T-helper 17 cell (primary cell): ENCODE results near the gene C16orf90. TPM values are rescaled to one million over a fixed set of nuclear protein-coding genes. Genes with fewer than 3 reads are reported as not detected.

Source experiments
- ATAC-seq: fragments of 150-1000 bp; cut with Tn5 transposase; 2 replicates; pipeline ENCODE4 v1.10.0; 2021; ENCODE audit warnings: mild to moderate bottlenecking, moderate library complexity
- DNase-seq, 3 donors: peaks; one replicate each; pipeline versions ENCODE4 v3.0.0 to v3.0.0-alpha.2; 2020 to 2021
- H3K9me3 ChIP-seq: one replicate; pipeline ENCODE4 v1.7.0; 2013; ENCODE audit warnings: low read length, mild to moderate bottlenecking; ENCODE audit not compliant: control insufficient read depth, poor library complexity, severe bottlenecking
- H3K27ac Mint-ChIP-seq: one replicate; pipeline ENCODE4 v1.8.0; 2022; ENCODE audit warnings: mild to moderate bottlenecking, moderate library complexity, mixed read lengths
- H3K27me3 Mint-ChIP-seq: one replicate; pipeline ENCODE4 v1.8.0; 2022; ENCODE audit warnings: mixed read lengths
- H3K36me3 Mint-ChIP-seq: one replicate; pipeline ENCODE4 v1.8.0; 2022; ENCODE audit warnings: low read depth, mixed read lengths
- H3K4me1 Mint-ChIP-seq: one replicate; pipeline ENCODE4 v1.8.0; 2022; ENCODE audit warnings: mild to moderate bottlenecking, mixed read lengths
- H3K4me3 Mint-ChIP-seq: one replicate; pipeline ENCODE4 v1.8.0; 2022; ENCODE audit warnings: mild to moderate bottlenecking, moderate library complexity, mixed read lengths
- total RNA-seq, 4 donors: library from RNA in 2 of 4; stranded (reverse) in 2 of 4; gene quantifications; one replicate each; pipeline ENCODE4 v1.2.3 and lab custom pipeline; 2022 to 2026

Gene C16orf90
- total RNA-seq, 2 donors from 2014 or later = not detected

- Mint-ChIP-seq H3K27ac (no peak overlapping the region), H3K4me3 (no peak overlapping the region), H3K36me3 (peaks cover 12% of the 10 kb centered on the region), H3K27me3 (no peaks in the 10 kb centered on the region), H3K4me1 (peaks cover 15% of the 10 kb centered on the region)
- H3K9me3 ChIP-seq = no peaks in the 10 kb centered on the region
- DNase-seq = no peak
- no peak for ATAC-seq
These were observed 28.0 kb upstream of the C16orf90 start for GRCh38 chr16:3523281-3523680.

- H3K36me3 Mint-ChIP-seq = peaks cover 13% of the 10 kb centered on the region
These were observed 25.6 kb upstream of the C16orf90 start for GRCh38 chr16:3520841-3521240.

GRCh38 chr16:3520413-3520812 lies 25.1 kb upstream of the C16orf90 start:
- ATAC-seq (no peak), DNase-seq (no peak)
- no peaks in the 10 kb centered on the region for H3K27me3 Mint-ChIP-seq
- peaks cover 6% of the 10 kb centered on the region for H3K4me1 Mint-ChIP-seq
- H3K36me3 Mint-ChIP-seq = peaks cover 13% of the 10 kb centered on the region
- H3K4me3 Mint-ChIP-seq = no peak overlapping the region
- no peak overlapping the region for H3K27ac Mint-ChIP-seq
- H3K9me3 ChIP-seq = no peaks in the 10 kb centered on the region

More at GRCh38 chr16:3520841-3521240, 25.6 kb upstream of the C16orf90 start:
- H3K9me3 ChIP-seq = no peaks in the 10 kb centered on the region
- Mint-ChIP-seq H3K27ac (no peak overlapping the region), H3K27me3 (no peaks in the 10 kb centered on the region), H3K4me3 (no peak overlapping the region), H3K4me1 (peaks cover 6% of the 10 kb centered on the region)
- no peak for DNase-seq
- ATAC-seq = no peak

- H3K4me3 Mint-ChIP-seq = no peak overlapping the region
- no peak for ATAC-seq
These were observed 24.3 kb upstream of the C16orf90 start for GRCh38 chr16:3519581-3519980.

GRCh38 chr16:3518986-3519348 lies 23.7 kb upstream of the C16orf90 start:
- H3K4me3 Mint-ChIP-seq = no peak overlapping the region
- H3K36me3 Mint-ChIP-seq = peaks cover 13% of the 10 kb centered on the region
- no peak for ATAC-seq
- DNase-seq = no peak
- H3K27me3 Mint-ChIP-seq = no peaks in the 10 kb centered on the region
- H3K9me3 ChIP-seq = no peaks in the 10 kb centered on the region
- no peak overlapping the region for H3K27ac Mint-ChIP-seq
- peaks cover 6% of the 10 kb centered on the region for H3K4me1 Mint-ChIP-seq

More at GRCh38 chr16:3519581-3519980, 24.3 kb upstream of the C16orf90 start:
- Mint-ChIP-seq H3K27ac (no peak overlapping the region), H3K36me3 (peaks cover 13% of the 10 kb centered on the region), H3K27me3 (no peaks in the 10 kb centered on the region), H3K4me1 (peaks cover 6% of the 10 kb centered on the region)
- DNase-seq = no peak
- no peaks in the 10 kb centered on the region for H3K9me3 ChIP-seq

GRCh38 chr16:3518292-3518985 lies 23.1 kb upstream of the C16orf90 start:
- Mint-ChIP-seq H3K27me3 (no peaks in the 10 kb centered on the region), H3K4me3 (no peak overlapping the region), H3K27ac (no peak overlapping the region), H3K36me3 (peaks cover 13% of the 10 kb centered on the region), H3K4me1 (peaks cover 6% of the 10 kb centered on the region)
- no peaks in the 10 kb centered on the region for H3K9me3 ChIP-seq
- no peak for ATAC-seq
- DNase-seq = no peak

GRCh38 chr16:3515897-3516296 lies 20.6 kb upstream of the C16orf90 start:
- Mint-ChIP-seq H3K36me3 (peaks cover 17% of the 10 kb centered on the region), H3K4me3 (no peak overlapping the region), H3K27ac (no peak overlapping the region), H3K4me1 (peaks cover 12% of the 10 kb centered on the region), H3K27me3 (no peaks in the 10 kb centered on the region)
- DNase-seq = no peak
- H3K9me3 ChIP-seq = no peaks in the 10 kb centered on the region
- ATAC-seq = no peak

GRCh38 chr16:3514621-3515020 lies 19.3 kb upstream of the C16orf90 start:
- no peaks in the 10 kb centered on the region for H3K9me3 ChIP-seq
- H3K27me3 Mint-ChIP-seq = no peaks in the 10 kb centered on the region
- H3K27ac Mint-ChIP-seq = no peak overlapping the region
- peaks cover 15% of the 10 kb centered on the region for H3K36me3 Mint-ChIP-seq
- peaks cover 22% of the 10 kb centered on the region for H3K4me1 Mint-ChIP-seq
- H3K4me3 Mint-ChIP-seq = no peak overlapping the region
- ATAC-seq = no peak
- no peak for DNase-seq

- ATAC-seq (no peak), DNase-seq (no peak)
- Mint-ChIP-seq H3K4me1 (peaks cover 26% of the 10 kb centered on the region), H3K27me3 (no peaks in the 10 kb centered on the region), H3K36me3 (peaks cover 12% of the 10 kb centered on the region), H3K4me3 (no peak overlapping the region), H3K27ac (peak overlapping the region; percentile 14)
- no peaks in the 10 kb centered on the region for H3K9me3 ChIP-seq
These were observed 18.7 kb upstream of the C16orf90 start for GRCh38 chr16:3513892-3514583.

GRCh38 chr16:3511286-3512180 lies 16.2 kb upstream of the C16orf90 start:
- ATAC-seq (no peak), DNase-seq (no peak)
- H3K4me3 Mint-ChIP-seq = no peak overlapping the region
- H3K9me3 ChIP-seq = no peaks in the 10 kb centered on the region
- peaks cover 15% of the 10 kb centered on the region for H3K36me3 Mint-ChIP-seq
- H3K27ac Mint-ChIP-seq = peak overlapping the region; percentile 95
- H3K27me3 Mint-ChIP-seq = no peaks in the 10 kb centered on the region
- H3K4me1 Mint-ChIP-seq = peaks cover 33% of the 10 kb centered on the region

- DNase-seq (no peak), ATAC-seq (no peak)
- Mint-ChIP-seq H3K4me3 (no peak overlapping the region), H3K27ac (peak overlapping the region; percentile 95), H3K36me3 (peaks cover 14% of the 10 kb centered on the region), H3K4me1 (peaks cover 36% of the 10 kb centered on the region), H3K27me3 (no peaks in the 10 kb centered on the region)
- H3K9me3 ChIP-seq = no peaks in the 10 kb centered on the region
These were observed 15.1 kb upstream of the C16orf90 start for GRCh38 chr16:3510416-3510815.

- Mint-ChIP-seq H3K4me3 (no peak overlapping the region), H3K27me3 (no peaks in the 10 kb centered on the region), H3K36me3 (peaks cover 14% of the 10 kb centered on the region), H3K27ac (peak overlapping the region; percentile 95), H3K4me1 (peaks cover 42% of the 10 kb centered on the region)
- peak; percentile 100 for ATAC-seq
- no peaks in the 10 kb centered on the region for H3K9me3 ChIP-seq
- peak in 2 of 3 donors; percentile 47 to 68 for DNase-seq
These were observed 14.2 kb upstream of the C16orf90 start for GRCh38 chr16:3509470-3509928.

GRCh38 chr16:3508736-3509135 lies 13.4 kb upstream of the C16orf90 start:
- Mint-ChIP-seq H3K27ac (peak overlapping the region; percentile 95), H3K36me3 (peaks cover 14% of the 10 kb centered on the region), H3K4me1 (peaks cover 46% of the 10 kb centered on the region), H3K4me3 (peak overlapping the region; percentile 19), H3K27me3 (no peaks in the 10 kb centered on the region)
- H3K9me3 ChIP-seq = no peaks in the 10 kb centered on the region
- ATAC-seq = no peak
- DNase-seq = no peak
